Neural progenitor cell (in vitro differentiated cells): Measurements from ENCODE around the gene PROX2. TPM values are rescaled to one million over a fixed set of nuclear protein-coding genes. Genes with fewer than 3 reads are reported as not detected.

Source experiments
- DNase-seq: peaks from one replicate; pipeline ENCODE4 v3.0.0-alpha.2; 2016; ENCODE audit warnings: low spot score
- H2AFZ ChIP-seq: fragments of 200-600 bp; sonication (generic); replicated peaks from 2 replicates; pipeline ENCODE4 v1.6.1; 2016; ENCODE audit warnings: antibody characterized with exemption
- H3F3A ChIP-seq: fragments of 200-600 bp; sonication (generic); 2 replicates; pipeline ENCODE4 v1.6.1; 2016; ENCODE audit warnings: antibody characterized with exemption, low read depth
- H3K27ac ChIP-seq: fragments of 200-600 bp; sonication (generic); 2 replicates; pipeline ENCODE4 v1.5.1; 2016; ENCODE audit warnings: mild to moderate bottlenecking
- H3K27me3 ChIP-seq: fragments of 200-600 bp; sonication (generic); 2 replicates; pipeline ENCODE4 v1.6.1; 2016; ENCODE audit warnings: mild to moderate bottlenecking, moderate library complexity
- H3K36me3 ChIP-seq: fragments of 200-600 bp; sonication (generic); 2 replicates; pipeline ENCODE4 v1.5.1; 2016
- H3K4me1 ChIP-seq: fragments of 200-600 bp; sonication (generic); 2 replicates; pipeline ENCODE4 v1.6.1; 2016; ENCODE audit warnings: mixed run types
- H3K4me2 ChIP-seq: fragments of 200-600 bp; sonication (generic); 2 replicates; pipeline ENCODE4 v1.6.1; 2016
- H3K4me3 ChIP-seq: fragments of 200-600 bp; sonication (generic); 2 replicates; pipeline ENCODE4 v1.5.1; 2016
- H3K79me2 ChIP-seq: fragments of 200-600 bp; sonication (generic); 2 replicates; pipeline ENCODE4 v1.6.1; 2016; ENCODE audit warnings: low read depth
- H3K9ac ChIP-seq: fragments of 200-600 bp; sonication (generic); 2 replicates; pipeline ENCODE4 v1.6.1; 2016
- H3K9me3 ChIP-seq: fragments of 200-600 bp; sonication (generic); 2 replicates; pipeline ENCODE4 v1.5.1; 2016; ENCODE audit warnings: low read depth
- H4K20me1 ChIP-seq: fragments of 200-600 bp; sonication (generic); 2 replicates; pipeline ENCODE4 v1.6.1; 2016; ENCODE audit warnings: low read depth
- H3K27ac Mint-ChIP-seq: 3 replicates; pipeline ENCODE4 v1.8.0; 2021; ENCODE audit warnings: mixed read lengths
- H3K27me3 Mint-ChIP-seq: 2 replicates; pipeline ENCODE4 v1.8.0; 2022; ENCODE audit warnings: low read depth, mild to moderate bottlenecking, inconsistent platforms, moderate library complexity, mixed read lengths; ENCODE audit not compliant: insufficient read depth
- H3K36me3 Mint-ChIP-seq: 3 replicates; pipeline ENCODE4 v1.8.0; 2021; ENCODE audit warnings: mixed read lengths
- H3K4me1 Mint-ChIP-seq: 3 replicates; pipeline ENCODE4 v1.8.0; 2021; ENCODE audit warnings: mixed read lengths
- H3K4me3 Mint-ChIP-seq: 3 replicates; pipeline ENCODE4 v1.8.0; 2021; ENCODE audit warnings: mild to moderate bottlenecking, moderate library complexity, mixed read lengths
- H3K9me3 Mint-ChIP-seq: 3 replicates; pipeline ENCODE4 v1.8.0; 2020; ENCODE audit warnings: mixed read lengths
- EZH2 ChIP-seq: fragments of 200-600 bp; sonication (generic); IDR thresholded peaks from 2 replicates; pipeline ENCODE4 v1.6.1; 2017; ENCODE audit warnings: antibody characterized with exemption, mild to moderate bottlenecking, moderate library complexity
- EZH2phosphoT487 ChIP-seq: fragments of 200-600 bp; sonication (generic); IDR thresholded peaks from 2 replicates; pipeline ENCODE4 v1.6.1; 2017; ENCODE audit warnings: antibody characterized with exemption
- total RNA-seq: library from RNA; depleted of rRNA; stranded (reverse); fragments of >200 nt; gene quantifications from 2 replicates; pipeline ENCODE4 v1.2.3, GENCODE V29; 2015; ENCODE audit warnings: low replicate concordance
- TF ChIP-seq, protein P1 (sequence below): fragments of 200-600 bp; sonication (generic); IDR thresholded peaks from 2 replicates; pipeline ENCODE4 v1.5.1; 2017; ENCODE audit warnings: antibody characterized with exemption, mild to moderate bottlenecking

Gene PROX2
- total RNA-seq, 1 donor from 2014 or later: not detected

DNA sequence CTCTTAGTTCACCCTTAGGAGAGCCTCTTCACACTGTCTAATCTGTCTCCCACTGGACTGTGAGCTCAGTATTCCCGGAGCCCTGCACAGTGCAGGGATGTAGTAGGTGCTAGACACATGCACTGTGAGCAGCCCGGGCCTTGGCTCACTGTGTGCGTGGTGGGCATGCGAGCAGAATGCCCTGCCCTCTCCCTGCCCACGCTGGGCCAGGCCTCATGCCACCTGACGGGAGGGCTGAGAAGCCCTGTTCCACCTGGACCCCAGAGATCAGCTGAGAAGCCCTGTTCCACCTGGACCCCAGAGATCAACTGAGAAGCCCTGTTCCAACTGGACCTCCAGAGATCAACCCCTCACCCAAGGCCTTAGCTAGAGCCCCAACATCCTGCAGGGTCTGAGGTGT, 36.2 kb upstream of the PROX2 start:
- H3K27ac Mint-ChIP-seq: no peak overlapping the region
- no peak overlapping the region for H3K27ac ChIP-seq

DNA sequence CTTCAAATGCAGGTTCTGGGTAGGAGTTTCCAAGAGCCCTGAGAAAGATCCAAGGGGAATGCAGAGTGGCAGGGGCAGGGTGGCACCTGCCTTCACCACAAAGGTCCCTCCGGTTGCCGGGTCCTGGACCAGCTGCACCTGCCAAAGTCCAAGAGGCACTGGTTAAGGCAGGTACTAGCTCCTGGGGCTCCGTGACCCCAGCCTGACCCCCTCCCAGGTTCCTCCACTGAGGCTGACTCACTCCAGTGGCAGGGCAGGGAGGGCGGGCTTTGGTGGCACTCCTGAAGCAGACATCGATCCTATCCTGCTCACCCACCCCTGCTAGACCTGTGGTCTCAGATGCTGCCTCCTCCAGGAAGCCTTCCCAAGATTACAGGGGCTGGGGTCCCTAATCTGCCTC, 35.8 kb upstream of the PROX2 start:
- peaks cover 7% of the 10 kb centered on the region for H3K4me1 Mint-ChIP-seq
- H4K20me1 ChIP-seq: no peaks in the 10 kb centered on the region
- TF ChIP-seq EZH2phosphoT487 (no peak), EZH2 (no peak)
- TF ChIP-seq, protein P1, sequence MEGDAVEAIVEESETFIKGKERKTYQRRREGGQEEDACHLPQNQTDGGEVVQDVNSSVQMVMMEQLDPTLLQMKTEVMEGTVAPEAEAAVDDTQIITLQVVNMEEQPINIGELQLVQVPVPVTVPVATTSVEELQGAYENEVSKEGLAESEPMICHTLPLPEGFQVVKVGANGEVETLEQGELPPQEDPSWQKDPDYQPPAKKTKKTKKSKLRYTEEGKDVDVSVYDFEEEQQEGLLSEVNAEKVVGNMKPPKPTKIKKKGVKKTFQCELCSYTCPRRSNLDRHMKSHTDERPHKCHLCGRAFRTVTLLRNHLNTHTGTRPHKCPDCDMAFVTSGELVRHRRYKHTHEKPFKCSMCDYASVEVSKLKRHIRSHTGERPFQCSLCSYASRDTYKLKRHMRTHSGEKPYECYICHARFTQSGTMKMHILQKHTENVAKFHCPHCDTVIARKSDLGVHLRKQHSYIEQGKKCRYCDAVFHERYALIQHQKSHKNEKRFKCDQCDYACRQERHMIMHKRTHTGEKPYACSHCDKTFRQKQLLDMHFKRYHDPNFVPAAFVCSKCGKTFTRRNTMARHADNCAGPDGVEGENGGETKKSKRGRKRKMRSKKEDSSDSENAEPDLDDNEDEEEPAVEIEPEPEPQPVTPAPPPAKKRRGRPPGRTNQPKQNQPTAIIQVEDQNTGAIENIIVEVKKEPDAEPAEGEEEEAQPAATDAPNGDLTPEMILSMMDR: no peak
- no peaks in the 10 kb centered on the region for H3K9me3 ChIP-seq
- H3F3A ChIP-seq: no peaks in the 10 kb centered on the region
- H2AFZ ChIP-seq: no peak overlapping the region
- H3K4me3 Mint-ChIP-seq: no peak overlapping the region
- no peaks in the 10 kb centered on the region for H3K27me3 ChIP-seq
- H3K4me3 ChIP-seq: no peak overlapping the region
- no peak overlapping the region for H3K9ac ChIP-seq
- no peaks in the 10 kb centered on the region for H3K36me3 ChIP-seq
- no peaks in the 10 kb centered on the region for H3K9me3 Mint-ChIP-seq
- no peaks in the 10 kb centered on the region for H3K36me3 Mint-ChIP-seq
- no peak overlapping the region for H3K27ac Mint-ChIP-seq
- H3K4me2 ChIP-seq: no peak overlapping the region
- peaks cover 5% of the 10 kb centered on the region for H3K27me3 Mint-ChIP-seq
- no peak overlapping the region for H3K27ac ChIP-seq
- no peaks in the 10 kb centered on the region for H3K79me2 ChIP-seq
- H3K4me1 ChIP-seq: no peaks in the 10 kb centered on the region
- no peak for DNase-seq

More for the DNA sequence above, 36.2 kb upstream of the PROX2 start:
- Mint-ChIP-seq H3K9me3 (no peaks in the 10 kb centered on the region), H3K4me1 (peaks cover 8% of the 10 kb centered on the region), H3K4me3 (no peak overlapping the region), H3K27me3 (peaks cover 5% of the 10 kb centered on the region), H3K36me3 (no peaks in the 10 kb centered on the region)
- Histone ChIP-seq H3K79me2 (no peaks in the 10 kb centered on the region), H3K4me2 (no peak overlapping the region), H3K4me1 (no peaks in the 10 kb centered on the region), H3K9me3 (no peaks in the 10 kb centered on the region), H2AFZ (no peak overlapping the region), H3K9ac (no peak overlapping the region), H3K4me3 (no peak overlapping the region), H3F3A (no peaks in the 10 kb centered on the region), H3K36me3 (no peaks in the 10 kb centered on the region), H3K27me3 (no peaks in the 10 kb centered on the region), H4K20me1 (no peaks in the 10 kb centered on the region)
- TF ChIP-seq, protein P1: no peak
- no peak for TF ChIP-seq EZH2phosphoT487
- TF ChIP-seq EZH2: no peak
- DNase-seq: no peak

DNA sequence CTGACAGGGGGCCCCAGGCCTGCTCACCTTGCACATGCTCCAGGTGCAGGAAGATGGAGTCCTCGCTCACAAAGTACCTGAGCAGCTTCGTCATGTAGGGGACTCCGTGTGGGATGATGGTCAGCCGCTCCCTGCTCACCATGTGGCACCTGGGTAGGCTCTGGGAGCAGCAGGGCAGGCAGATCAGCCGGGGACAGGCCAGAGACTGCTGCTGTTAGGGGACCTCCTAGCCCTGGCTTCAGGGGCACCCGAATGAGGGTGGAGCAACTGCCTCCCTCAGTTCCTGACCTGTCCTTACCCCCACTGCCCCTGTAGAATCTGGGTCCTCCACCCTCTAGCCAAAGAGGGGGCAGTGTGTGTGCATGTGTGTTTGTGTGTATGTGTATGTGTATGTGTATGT, 35.3 kb upstream of the PROX2 start:
- no peak overlapping the region for H3K9ac ChIP-seq
- H3K36me3 ChIP-seq: no peaks in the 10 kb centered on the region
- H3K4me2 ChIP-seq: no peak overlapping the region
- H3K79me2 ChIP-seq: no peaks in the 10 kb centered on the region
- H3K4me1 ChIP-seq: no peaks in the 10 kb centered on the region
- DNase-seq: no peak
- Mint-ChIP-seq H3K27ac (no peak overlapping the region), H3K9me3 (no peaks in the 10 kb centered on the region), H3K36me3 (no peaks in the 10 kb centered on the region), H3K4me3 (no peak overlapping the region), H3K27me3 (peaks cover 5% of the 10 kb centered on the region), H3K4me1 (peaks cover 6% of the 10 kb centered on the region)
- TF ChIP-seq EZH2phosphoT487 (no peak), EZH2 (no peak)
- TF ChIP-seq, protein P1: no peak
- H2AFZ ChIP-seq: no peak overlapping the region
- no peak overlapping the region for H3K4me3 ChIP-seq
- no peak overlapping the region for H3K27ac ChIP-seq
- no peaks in the 10 kb centered on the region for H3K27me3 ChIP-seq
- no peaks in the 10 kb centered on the region for H3F3A ChIP-seq
- H4K20me1 ChIP-seq: no peaks in the 10 kb centered on the region
- H3K9me3 ChIP-seq: no peaks in the 10 kb centered on the region
